Astrocyte (in vitro differentiated cells and primary cell): ENCODE measurements around the gene CCL25. TPM values are rescaled to one million over a fixed set of nuclear protein-coding genes. Genes with fewer than 3 reads are reported as not detected.

Experiments used
- DNase-seq: peaks from one replicate; pipeline ENCODE4 v3.0.0-alpha.2; 2010; ENCODE audit warnings: low read depth
- FAIRE-seq: peaks from 2 replicates; lab custom pipeline; 2011; peaks lifted over from hg19 to GRCh38; lab: Jason Lieb, UNC
- H2AFZ ChIP-seq: 2 replicates; pipeline ENCODE4 v1.6.0; 2012; ENCODE audit warnings: low read depth, low read length, inconsistent platforms
- H3K27ac ChIP-seq: 2 replicates; pipeline ENCODE4 v1.5.1; 2011; ENCODE audit warnings: low read depth, low read length, inconsistent platforms
- H3K27me3 ChIP-seq: 2 replicates; pipeline ENCODE4 v1.6.0; 2011; ENCODE audit warnings: low read length, inconsistent platforms; ENCODE audit not compliant: insufficient read depth
- H3K36me3 ChIP-seq: 2 replicates; pipeline ENCODE4 v1.5.1; 2011; ENCODE audit warnings: low read length, inconsistent platforms; ENCODE audit not compliant: insufficient read depth
- H3K4me1 ChIP-seq: 2 replicates; pipeline ENCODE4 v1.5.1; 2011; ENCODE audit warnings: low read length, inconsistent platforms; ENCODE audit not compliant: insufficient read depth
- H3K4me2 ChIP-seq: 2 replicates; pipeline ENCODE4 v1.6.0; 2012; ENCODE audit warnings: low read length, inconsistent platforms
- H3K4me3 ChIP-seq: 2 replicates; pipeline ENCODE4 v1.5.1; 2011; ENCODE audit warnings: low read depth, mild to moderate bottlenecking, low read length, inconsistent platforms; ENCODE audit not compliant: insufficient read depth
- H3K79me2 ChIP-seq: 2 replicates; pipeline ENCODE4 v1.6.0; 2012; ENCODE audit warnings: mild to moderate bottlenecking, low read length, inconsistent platforms; ENCODE audit not compliant: insufficient read depth
- H3K9ac ChIP-seq: 2 replicates; pipeline ENCODE4 v1.6.0; 2012; ENCODE audit warnings: mild to moderate bottlenecking, low read length, inconsistent platforms
- H3K9me3 ChIP-seq: 2 replicates; pipeline ENCODE4 v1.5.1; 2012; ENCODE audit warnings: low read depth, mild to moderate bottlenecking, low read length, inconsistent platforms; ENCODE audit not compliant: insufficient read depth
- H4K20me1 ChIP-seq: 2 replicates; pipeline ENCODE4 v1.6.0; 2012; ENCODE audit warnings: low read length, inconsistent platforms; ENCODE audit not compliant: insufficient read depth
- H3K27ac Mint-ChIP-seq: one replicate; pipeline ENCODE4 v1.8.0; 2021; ENCODE audit warnings: mild to moderate bottlenecking, mixed read lengths; ENCODE audit not compliant: unreplicated experiment
- H3K27me3 Mint-ChIP-seq: one replicate; pipeline ENCODE4 v1.8.0; 2021; ENCODE audit warnings: low read depth, mixed read lengths; ENCODE audit not compliant: unreplicated experiment
- H3K36me3 Mint-ChIP-seq: one replicate; pipeline ENCODE4 v1.8.0; 2021; ENCODE audit warnings: low read depth, mixed read lengths; ENCODE audit not compliant: unreplicated experiment
- H3K4me1 Mint-ChIP-seq: one replicate; pipeline ENCODE4 v1.8.0; 2021; ENCODE audit warnings: low read depth, mixed read lengths; ENCODE audit not compliant: unreplicated experiment
- H3K4me3 Mint-ChIP-seq: one replicate; pipeline ENCODE4 v1.8.0; 2021; ENCODE audit warnings: mild to moderate bottlenecking, moderate library complexity, mixed read lengths; ENCODE audit not compliant: unreplicated experiment
- H3K9me3 Mint-ChIP-seq: one replicate; pipeline ENCODE4 v1.8.0; 2021; ENCODE audit warnings: mild to moderate bottlenecking, mixed read lengths; ENCODE audit not compliant: unreplicated experiment
- EZH2 ChIP-seq: IDR thresholded peaks from 2 replicates; pipeline ENCODE4 v1.6.1; 2012; ENCODE audit warnings: mild to moderate bottlenecking, low read length, inconsistent platforms; ENCODE audit not compliant: insufficient read depth
- total RNA-seq: library from RNA; stranded (reverse); gene quantifications from 2 replicates; pipeline ENCODE4 v1.2.1, GENCODE V29; 2021
- TF ChIP-seq, protein P1 (sequence below): IDR thresholded peaks from 2 replicates; pipeline ENCODE4 v1.5.1; 2011; ENCODE audit warnings: low read depth, mild to moderate bottlenecking, inconsistent platforms, low read length, moderate library complexity; ENCODE audit not compliant: insufficient read depth

The CCL25 gene
- total RNA-seq, 1 donor from 2014 or later: not detected

DNA sequence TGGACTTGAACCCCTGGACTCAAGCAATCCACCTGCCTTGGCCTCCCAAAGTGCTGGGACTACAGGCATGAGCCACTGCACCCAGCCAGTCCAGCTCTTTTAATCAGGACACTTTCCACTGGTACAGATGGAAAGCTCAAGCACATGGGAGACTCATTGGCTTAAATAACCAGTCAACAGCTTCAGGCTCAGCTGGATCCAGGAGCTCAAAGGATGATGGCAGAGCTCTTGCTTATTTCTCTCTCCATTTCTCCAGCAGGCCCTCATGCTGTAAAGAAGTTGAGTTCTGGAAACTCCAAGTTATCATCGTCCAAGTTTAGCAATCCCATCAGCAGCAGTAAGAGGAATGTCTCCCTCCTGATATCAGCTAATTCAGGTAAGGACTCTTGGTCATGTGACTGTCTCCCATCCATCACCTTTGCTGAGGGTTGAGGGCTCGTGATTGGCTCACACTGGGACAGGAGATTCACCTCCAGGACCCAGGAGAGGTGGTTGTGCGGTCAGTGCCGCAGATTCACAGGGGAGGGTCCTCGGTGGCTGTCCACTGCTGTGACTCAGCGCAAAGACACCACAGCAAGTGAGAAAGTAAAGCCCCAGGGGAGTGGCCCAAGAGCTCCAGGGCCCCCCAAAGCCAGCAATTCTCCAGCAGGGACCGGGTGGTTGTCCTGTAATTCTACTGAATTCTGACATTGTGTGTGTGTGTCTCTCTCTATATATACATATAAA is 5.1 kb downstream of the CCL25 start:
- Mint-ChIP-seq H3K9me3 (no peaks in the 10 kb centered on the region), H3K4me1 (no peaks in the 10 kb centered on the region), H3K4me3 (no peak overlapping the region), H3K27me3 (peaks cover 15% of the 10 kb centered on the region), H3K36me3 (no peaks in the 10 kb centered on the region), H3K27ac (no peak overlapping the region)
- Histone ChIP-seq H3K27ac (no peak overlapping the region), H2AFZ (no peak overlapping the region), H3K4me3 (no peak overlapping the region), H3K9me3 (no peaks in the 10 kb centered on the region), H3K27me3 (no peaks in the 10 kb centered on the region), H3K9ac (no peak overlapping the region), H3K36me3 (no peaks in the 10 kb centered on the region), H3K4me2 (no peak overlapping the region), H3K79me2 (no peaks in the 10 kb centered on the region), H3K4me1 (no peaks in the 10 kb centered on the region), H4K20me1 (no peaks in the 10 kb centered on the region)
- FAIRE-seq: no peak
- no peak for TF ChIP-seq EZH2
- TF ChIP-seq, protein P1, sequence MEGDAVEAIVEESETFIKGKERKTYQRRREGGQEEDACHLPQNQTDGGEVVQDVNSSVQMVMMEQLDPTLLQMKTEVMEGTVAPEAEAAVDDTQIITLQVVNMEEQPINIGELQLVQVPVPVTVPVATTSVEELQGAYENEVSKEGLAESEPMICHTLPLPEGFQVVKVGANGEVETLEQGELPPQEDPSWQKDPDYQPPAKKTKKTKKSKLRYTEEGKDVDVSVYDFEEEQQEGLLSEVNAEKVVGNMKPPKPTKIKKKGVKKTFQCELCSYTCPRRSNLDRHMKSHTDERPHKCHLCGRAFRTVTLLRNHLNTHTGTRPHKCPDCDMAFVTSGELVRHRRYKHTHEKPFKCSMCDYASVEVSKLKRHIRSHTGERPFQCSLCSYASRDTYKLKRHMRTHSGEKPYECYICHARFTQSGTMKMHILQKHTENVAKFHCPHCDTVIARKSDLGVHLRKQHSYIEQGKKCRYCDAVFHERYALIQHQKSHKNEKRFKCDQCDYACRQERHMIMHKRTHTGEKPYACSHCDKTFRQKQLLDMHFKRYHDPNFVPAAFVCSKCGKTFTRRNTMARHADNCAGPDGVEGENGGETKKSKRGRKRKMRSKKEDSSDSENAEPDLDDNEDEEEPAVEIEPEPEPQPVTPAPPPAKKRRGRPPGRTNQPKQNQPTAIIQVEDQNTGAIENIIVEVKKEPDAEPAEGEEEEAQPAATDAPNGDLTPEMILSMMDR: no peak
- no peak for DNase-seq

DNA sequence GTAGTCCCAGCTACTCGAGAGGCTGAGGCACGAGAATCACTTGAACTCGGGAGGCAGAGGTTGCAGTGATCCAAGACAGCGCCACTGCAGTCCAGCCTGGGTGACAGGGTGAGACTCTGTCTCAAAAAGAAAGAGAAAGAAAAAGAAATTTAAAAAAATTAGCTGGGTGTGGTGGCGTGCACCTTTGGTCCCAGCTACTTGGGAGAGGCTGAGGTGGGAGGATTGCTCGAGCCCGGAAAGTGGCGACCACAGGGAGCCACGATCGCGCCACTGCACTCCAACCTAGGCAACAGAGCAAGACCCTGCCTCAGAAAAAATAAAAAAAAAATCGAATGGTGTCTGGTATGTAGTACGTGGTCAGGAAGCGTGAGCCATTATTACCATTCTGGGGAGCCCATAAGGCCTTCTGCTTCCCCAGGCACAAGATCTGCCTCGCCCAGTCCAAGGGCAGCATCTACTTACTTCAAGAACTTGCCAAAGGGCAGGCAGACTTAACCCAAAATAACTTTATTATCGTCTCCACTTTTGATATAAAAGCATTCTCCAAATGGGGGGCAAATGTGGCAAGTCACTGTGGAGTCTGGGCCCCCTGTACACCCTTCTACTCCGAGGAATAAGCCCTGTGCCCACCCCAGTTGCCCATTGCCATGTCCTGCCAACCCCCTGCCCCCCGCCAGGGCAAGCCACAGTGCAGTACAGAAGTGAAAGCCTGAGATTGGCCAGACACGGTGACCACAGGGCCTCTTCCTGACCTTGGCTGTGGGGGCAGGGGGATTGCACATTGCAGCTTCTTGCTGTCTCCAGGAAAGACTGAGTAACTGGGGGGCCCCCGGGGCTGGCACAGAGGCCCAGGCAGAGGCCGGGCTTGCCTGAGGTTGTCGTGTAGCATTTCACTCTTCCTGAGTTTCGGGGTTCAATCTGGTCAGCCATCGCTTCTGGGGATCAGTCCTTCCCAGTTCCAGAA is 12.6 kb downstream of the CCL25 start:
- Mint-ChIP-seq H3K4me1 (no peaks in the 10 kb centered on the region), H3K27me3 (peaks cover 5% of the 10 kb centered on the region), H3K9me3 (peaks cover under 1% of the 10 kb centered on the region), H3K4me3 (no peak overlapping the region), H3K27ac (peak overlapping the region; percentile 18), H3K36me3 (no peaks in the 10 kb centered on the region)
- H3K4me3 ChIP-seq: no peak overlapping the region
- peaks cover 3% of the 10 kb centered on the region for H3K9me3 ChIP-seq
- H4K20me1 ChIP-seq: no peaks in the 10 kb centered on the region
- H3K27me3 ChIP-seq: no peaks in the 10 kb centered on the region
- H3K4me2 ChIP-seq: no peak overlapping the region
- H3K79me2 ChIP-seq: no peaks in the 10 kb centered on the region
- H2AFZ ChIP-seq: no peak overlapping the region
- DNase-seq (no peak), FAIRE-seq (no peak)
- TF ChIP-seq, protein P1: no peak
- no peak for TF ChIP-seq EZH2
- no peak overlapping the region for H3K27ac ChIP-seq
- no peaks in the 10 kb centered on the region for H3K4me1 ChIP-seq
- no peak overlapping the region for H3K9ac ChIP-seq
- H3K36me3 ChIP-seq: no peaks in the 10 kb centered on the region
